GM10266 (cell line): ENCODE data around the gene PAWR.

Source experiments
- DNase-seq: peaks from one replicate; pipeline ENCODE4 v3.0.0; 2012; ENCODE audit errors: extremely low spot score
- TF ChIP-seq, protein P1 (sequence below): IDR thresholded peaks from 2 replicates; pipeline ENCODE4 v1.5.1; 2012; ENCODE audit warnings: mild to moderate bottlenecking, low read depth; ENCODE audit not compliant: control insufficient read depth, insufficient read depth; ENCODE audit errors: missing control alignments

The PAWR gene, protein sequence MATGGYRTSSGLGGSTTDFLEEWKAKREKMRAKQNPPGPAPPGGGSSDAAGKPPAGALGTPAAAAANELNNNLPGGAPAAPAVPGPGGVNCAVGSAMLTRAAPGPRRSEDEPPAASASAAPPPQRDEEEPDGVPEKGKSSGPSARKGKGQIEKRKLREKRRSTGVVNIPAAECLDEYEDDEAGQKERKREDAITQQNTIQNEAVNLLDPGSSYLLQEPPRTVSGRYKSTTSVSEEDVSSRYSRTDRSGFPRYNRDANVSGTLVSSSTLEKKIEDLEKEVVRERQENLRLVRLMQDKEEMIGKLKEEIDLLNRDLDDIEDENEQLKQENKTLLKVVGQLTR

DNA sequence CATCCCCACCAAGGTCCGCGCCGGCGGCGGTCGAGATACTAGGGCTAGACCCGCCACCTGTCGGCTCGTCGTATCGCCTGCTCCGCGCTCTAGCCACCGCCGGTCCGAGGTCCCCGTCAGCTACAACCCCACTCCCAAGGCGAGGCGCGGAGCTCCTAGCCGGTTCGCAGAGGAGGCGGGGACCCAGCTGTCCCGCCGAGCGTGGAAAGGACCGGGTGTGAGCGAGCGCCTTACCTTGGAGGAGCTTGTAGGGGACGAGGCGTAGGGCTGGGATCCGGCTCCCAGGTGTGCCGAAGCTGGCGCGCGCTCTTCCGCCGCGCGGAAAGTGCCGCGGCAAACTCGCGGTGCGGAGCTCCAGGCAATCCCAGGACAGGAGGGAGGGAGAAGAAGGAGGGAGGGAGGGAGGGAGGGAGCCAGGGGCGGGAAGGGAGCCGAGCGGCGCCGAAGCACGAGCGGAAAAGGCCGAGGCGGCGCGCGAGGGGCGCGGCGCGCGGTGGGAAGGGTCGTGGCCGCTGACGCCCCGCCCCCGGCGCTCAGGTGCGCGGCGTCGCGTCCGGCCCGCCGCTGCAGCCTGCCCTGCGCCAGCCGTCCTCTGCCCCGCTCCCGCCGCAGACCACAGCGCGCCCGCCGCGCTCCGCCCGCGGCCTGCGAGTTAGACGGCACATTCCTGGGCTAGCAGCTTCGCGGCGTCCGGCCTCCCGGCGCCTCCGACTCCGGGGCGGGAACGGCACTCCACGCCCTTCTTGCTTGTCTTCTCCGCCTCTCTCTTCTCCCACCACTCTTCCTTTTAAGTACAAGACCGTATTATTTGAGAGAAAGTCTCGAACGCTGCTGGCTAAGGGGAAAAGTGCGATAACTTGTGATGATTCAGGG is at the start of gene PAWR:
Gene PAWR, minus strand, starts transcription at position 327 of the 873 bp plus-strand sequence. CDS start 720 bp downstream, outside the sequence.
- TF ChIP-seq, protein P1, sequence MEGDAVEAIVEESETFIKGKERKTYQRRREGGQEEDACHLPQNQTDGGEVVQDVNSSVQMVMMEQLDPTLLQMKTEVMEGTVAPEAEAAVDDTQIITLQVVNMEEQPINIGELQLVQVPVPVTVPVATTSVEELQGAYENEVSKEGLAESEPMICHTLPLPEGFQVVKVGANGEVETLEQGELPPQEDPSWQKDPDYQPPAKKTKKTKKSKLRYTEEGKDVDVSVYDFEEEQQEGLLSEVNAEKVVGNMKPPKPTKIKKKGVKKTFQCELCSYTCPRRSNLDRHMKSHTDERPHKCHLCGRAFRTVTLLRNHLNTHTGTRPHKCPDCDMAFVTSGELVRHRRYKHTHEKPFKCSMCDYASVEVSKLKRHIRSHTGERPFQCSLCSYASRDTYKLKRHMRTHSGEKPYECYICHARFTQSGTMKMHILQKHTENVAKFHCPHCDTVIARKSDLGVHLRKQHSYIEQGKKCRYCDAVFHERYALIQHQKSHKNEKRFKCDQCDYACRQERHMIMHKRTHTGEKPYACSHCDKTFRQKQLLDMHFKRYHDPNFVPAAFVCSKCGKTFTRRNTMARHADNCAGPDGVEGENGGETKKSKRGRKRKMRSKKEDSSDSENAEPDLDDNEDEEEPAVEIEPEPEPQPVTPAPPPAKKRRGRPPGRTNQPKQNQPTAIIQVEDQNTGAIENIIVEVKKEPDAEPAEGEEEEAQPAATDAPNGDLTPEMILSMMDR: peak; percentile 58
- DNase-seq: peak; percentile 92

DNA sequence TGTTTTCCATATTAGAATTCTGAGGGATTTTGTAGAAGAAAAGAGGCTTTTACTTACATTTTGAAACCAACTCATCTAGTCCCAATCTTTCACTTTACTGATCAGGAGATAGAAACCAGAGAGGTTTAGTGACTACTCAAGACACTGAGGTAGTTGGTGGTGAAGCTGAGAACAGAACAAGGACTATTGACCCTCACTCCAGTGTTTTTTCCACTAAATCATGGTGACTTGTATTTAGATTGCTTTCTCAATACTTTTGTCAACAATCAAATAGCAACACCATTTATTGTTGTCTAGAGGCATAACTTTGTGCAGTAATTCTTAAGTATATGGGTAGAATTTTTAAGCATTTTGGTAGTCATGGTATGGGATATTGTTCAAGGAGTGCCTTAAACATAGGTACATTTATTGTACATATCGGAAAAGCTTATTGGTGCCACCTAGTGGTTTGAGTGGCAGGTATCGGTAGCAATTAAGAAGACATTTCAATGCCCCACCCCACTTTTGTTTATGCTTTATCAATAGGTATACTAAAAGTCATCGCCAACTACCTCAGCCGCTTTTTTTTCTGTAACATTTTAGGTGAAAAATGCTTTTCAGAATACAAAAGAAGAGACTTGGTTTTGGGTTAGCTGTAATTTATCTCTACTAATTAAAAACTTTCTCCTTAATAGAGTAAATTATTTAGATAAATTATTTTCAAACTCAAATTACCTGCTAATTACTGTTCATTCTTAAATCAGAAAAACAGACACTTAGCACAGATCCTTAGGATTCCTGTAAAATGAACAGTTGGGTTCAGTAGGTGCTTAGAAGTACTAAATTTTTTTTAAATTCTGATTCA is 47.3 kb upstream of the PAWR start:
- TF ChIP-seq, protein P1: peak; percentile 62
- peak; percentile 51 for DNase-seq

DNA sequence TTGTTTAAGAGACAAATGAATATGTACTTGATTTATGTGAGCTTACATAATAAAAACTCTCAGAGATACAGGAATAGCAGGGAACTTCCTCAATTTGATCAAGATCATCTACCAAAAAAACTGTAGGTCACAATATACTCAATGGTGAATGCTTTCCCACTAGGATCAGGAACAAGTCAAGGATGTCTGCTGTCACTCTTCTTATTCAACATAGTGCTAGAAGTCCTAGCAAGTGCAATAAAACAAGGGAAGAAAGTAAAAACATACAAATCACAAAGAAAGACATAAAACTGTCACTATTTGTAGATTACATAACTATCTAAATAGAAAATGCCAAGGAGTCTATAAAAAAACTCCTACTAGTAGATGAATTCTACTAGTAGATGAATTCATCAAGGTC is 41.9 kb upstream of the PAWR start:
- DNase-seq: no peak
- TF ChIP-seq, protein P1: no peak

DNA sequence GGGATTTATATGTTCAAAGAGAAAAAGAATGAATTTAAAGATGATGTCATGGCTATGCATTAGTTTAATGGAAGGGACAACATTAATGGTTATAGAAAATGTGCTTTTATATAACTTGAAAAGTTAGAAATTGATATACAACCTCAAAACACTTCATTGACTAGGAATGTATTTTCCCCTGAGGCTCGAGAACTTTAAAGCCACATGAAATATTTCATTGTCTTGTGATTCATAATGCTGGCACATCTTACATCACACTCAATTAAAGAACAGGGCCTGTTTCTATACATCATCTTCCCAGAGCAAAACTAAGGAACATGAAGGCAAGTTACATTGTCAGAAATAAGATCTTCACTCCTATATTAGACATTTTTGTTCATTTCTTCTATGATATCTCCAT is 35.2 kb upstream of the PAWR start:
- no peak for DNase-seq
- TF ChIP-seq, protein P1: no peak

DNA sequence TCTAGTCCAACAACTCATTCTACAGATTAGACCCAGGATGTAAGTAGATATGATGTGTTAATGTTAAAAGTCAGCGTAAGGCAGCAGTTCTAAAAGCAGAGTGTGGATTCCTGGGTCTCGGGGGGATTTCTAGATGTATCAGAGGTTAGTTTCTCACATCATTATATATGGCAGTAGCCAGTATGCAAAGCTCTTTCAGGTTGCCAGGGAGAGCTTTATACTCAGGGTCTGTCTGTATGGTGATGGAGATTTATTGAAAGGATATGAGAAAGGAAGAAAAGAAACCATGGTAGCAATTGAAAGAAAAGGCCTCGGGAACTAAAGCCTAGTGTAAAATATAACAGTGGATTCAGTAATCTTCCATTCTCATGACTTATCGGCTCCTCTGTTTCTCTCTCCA is 26.2 kb upstream of the PAWR start:
- TF ChIP-seq, protein P1: no peak
- DNase-seq: no peak

DNA sequence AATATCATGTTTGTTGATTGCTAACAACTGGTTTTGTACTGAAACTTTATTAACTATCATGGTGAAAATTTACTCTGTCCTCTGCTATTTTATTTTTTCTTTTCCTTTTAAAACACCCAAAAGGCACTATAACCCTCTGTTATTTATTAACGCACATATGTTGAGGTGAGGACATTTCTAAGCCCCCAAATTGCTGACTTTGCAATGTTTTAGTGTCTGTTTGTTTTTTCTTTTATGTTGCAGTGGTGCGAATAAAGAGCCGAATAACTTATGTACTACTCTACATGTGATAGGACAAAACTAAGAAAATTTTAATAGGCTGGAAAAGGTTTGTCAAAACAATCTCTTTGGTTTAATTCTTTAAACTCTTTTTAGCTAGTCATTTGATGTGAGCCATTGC is 24.5 kb upstream of the PAWR start:
- TF ChIP-seq, protein P1: no peak
- DNase-seq: no peak
